Retinal pigment epithelial cell (primary cell): ENCODE measurements around the gene DSCAM.
"Not testable (repeated sequence)": the region's sequence is repeated elsewhere in the genome, so short reads cannot be mapped to it uniquely, and the experiment has no call there.

Experiments
- DNase-seq: peaks from one replicate; pipeline ENCODE4 v3.0.0-alpha.2; 2010; ENCODE audit warnings: low read depth
- H3K4me3 ChIP-seq: 2 replicates; pipeline ENCODE4 v1.5.1; 2011; ENCODE audit warnings: mild to moderate bottlenecking, low read length, control low read depth, moderate library complexity
- TF ChIP-seq, protein P1 (sequence below): conservative IDR thresholded peaks from 2 replicates; pipeline ENCODE4 v1.5.1; 2011; ENCODE audit warnings: low read depth, low read length, control low read depth, inconsistent platforms

DSCAM gene

DNA sequence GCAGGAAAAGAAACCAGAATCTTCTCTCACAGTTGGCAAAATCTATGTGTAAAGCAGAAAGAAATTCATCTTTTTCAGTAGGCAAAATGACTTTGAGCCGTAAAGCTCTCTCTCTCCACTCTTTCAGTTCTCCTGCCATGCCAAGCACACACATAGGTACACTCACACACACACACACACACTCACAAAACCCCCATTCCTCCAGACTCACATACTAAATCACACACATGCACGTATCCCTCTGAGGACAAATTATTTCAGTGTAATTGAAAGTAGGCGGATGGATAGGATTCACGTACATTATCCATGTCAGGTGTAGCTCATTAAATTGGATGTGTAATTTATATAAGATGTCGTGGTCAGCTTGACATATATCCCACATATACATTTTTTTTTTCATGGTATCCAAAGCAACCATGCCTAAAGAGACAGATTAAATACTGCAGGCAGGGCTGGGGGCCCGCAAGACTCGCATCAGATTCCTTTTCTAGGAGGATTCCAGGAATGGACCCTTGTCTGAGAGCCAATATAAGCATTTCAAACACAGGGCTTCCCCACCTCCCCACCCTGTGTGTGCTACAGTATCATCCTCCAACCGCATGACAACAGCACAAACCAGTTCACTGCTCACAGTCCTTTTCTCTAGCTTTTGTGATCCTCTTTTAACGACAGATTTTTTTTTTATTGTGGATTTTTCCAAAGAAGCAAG is 658.9 kb downstream of the DSCAM start:
- no peak for DNase-seq
- TF ChIP-seq, protein P1, sequence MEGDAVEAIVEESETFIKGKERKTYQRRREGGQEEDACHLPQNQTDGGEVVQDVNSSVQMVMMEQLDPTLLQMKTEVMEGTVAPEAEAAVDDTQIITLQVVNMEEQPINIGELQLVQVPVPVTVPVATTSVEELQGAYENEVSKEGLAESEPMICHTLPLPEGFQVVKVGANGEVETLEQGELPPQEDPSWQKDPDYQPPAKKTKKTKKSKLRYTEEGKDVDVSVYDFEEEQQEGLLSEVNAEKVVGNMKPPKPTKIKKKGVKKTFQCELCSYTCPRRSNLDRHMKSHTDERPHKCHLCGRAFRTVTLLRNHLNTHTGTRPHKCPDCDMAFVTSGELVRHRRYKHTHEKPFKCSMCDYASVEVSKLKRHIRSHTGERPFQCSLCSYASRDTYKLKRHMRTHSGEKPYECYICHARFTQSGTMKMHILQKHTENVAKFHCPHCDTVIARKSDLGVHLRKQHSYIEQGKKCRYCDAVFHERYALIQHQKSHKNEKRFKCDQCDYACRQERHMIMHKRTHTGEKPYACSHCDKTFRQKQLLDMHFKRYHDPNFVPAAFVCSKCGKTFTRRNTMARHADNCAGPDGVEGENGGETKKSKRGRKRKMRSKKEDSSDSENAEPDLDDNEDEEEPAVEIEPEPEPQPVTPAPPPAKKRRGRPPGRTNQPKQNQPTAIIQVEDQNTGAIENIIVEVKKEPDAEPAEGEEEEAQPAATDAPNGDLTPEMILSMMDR, result no peak

DNA sequence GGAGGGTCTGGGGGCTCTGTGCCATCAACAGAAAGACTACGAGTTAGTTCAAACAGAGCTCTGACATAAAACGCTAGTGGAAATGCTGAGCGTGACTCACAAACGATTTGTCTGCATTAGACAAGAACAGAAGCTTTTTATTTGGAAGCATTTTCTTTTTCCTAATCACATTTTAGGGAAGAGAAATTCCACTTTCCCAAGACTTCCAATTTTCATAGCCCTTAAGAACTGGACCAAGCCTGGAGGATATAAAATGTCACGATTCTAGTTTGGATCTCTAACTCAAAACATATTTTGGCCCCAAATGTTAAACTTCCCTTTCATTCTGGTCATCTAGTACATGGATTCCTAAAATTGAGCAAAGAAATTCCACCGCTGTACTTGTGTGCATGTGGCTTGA is 659.7 kb downstream of the DSCAM start:
- no peak overlapping the region for H3K4me3 ChIP-seq
- TF ChIP-seq, protein P1, result no peak
- no peak for DNase-seq

More for the DNA sequence above, 658.9 kb downstream of the DSCAM start:
- H3K4me3 ChIP-seq, result no peak overlapping the region

DNA sequence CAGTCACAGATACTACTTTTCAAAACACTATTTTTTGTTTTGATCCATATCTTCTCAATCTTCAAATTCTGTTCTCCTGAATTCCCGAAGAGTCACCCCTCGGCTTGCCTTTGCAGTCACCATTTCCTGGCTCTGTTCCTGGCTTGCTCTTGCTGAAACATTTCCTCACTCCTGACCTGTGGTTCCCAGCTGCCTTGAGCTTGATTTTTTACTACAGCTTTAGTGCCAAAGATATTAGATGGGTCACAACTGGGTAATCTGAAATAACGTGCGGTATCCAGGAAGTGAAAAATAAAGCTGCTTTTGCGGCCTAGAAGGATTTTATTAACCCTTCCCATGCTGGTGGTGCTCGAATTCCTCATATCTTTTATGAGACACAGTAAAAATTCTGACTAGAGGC is 660.9 kb downstream of the DSCAM start:
- peak; percentile 7 for DNase-seq
- no peak overlapping the region for H3K4me3 ChIP-seq
- TF ChIP-seq, protein P1, result no peak

DNA sequence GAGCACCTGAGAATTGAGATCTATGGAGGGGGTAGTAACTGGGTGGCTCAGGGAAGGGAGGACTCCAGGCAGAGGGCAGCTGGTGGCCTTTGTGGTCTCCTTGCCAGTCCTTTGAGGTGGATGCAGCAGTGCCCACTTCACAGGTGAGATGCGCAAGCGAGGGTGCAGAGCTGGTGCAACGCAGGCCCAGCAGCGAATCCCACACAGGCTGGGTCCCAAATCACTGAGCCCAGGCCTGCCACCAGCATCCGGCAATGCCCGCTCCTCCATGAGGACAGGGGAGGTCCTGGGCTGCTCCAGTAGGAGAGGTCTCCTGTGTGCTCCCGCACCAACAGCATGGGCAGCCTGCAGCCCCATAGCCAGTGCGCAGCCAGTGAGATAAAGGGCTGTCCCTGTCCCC is 661.8 kb downstream of the DSCAM start:
- DNase-seq, result no peak
- no peak overlapping the region for H3K4me3 ChIP-seq
- TF ChIP-seq, protein P1, result no peak

DNA sequence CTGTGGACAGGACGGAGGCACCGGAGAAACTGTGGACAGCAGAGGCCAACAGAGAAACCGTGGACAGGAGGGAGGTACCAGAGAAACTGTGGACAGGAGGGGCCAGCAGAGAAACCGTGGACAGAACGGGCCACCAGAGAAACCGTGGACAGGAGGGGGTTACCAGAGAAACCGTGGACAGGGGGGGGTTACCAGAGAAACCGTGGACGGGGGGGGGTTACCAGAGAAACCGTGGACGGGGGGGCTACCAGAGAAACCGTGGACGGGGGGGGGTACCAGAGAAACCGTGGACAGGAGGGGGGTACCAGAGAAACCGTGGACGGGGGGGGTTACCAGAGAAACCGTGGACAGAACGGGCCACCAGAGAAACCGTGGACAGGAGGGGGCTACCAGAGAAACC is 664.5 kb downstream of the DSCAM start:
- not testable (repeated sequence) for DNase-seq

DNA sequence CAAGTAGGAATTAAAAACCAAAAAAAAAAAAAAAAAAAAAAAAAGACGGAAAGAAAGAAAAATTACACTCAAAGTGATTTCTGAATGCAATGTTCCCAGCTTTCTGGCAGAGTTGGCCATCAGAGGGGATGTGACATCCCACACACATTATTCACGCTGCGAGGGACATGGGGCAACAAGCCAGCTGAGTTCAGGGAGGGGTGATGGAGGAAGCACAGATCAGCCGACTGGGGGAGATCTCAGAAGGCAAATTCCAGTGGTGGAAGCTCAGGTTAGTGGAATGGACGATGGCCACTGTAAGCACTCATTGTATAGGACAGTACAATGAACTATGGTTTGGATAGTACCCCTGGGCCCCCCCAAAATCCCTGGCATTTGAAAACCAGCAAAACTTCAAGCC is 667.8 kb downstream of the DSCAM start:
- H3K4me3 ChIP-seq, result no peak overlapping the region
- TF ChIP-seq, protein P1, result no peak
- no peak for DNase-seq

More for the DNA sequence above, 664.5 kb downstream of the DSCAM start:
- H3K4me3 ChIP-seq, result not testable (repeated sequence)

DNA sequence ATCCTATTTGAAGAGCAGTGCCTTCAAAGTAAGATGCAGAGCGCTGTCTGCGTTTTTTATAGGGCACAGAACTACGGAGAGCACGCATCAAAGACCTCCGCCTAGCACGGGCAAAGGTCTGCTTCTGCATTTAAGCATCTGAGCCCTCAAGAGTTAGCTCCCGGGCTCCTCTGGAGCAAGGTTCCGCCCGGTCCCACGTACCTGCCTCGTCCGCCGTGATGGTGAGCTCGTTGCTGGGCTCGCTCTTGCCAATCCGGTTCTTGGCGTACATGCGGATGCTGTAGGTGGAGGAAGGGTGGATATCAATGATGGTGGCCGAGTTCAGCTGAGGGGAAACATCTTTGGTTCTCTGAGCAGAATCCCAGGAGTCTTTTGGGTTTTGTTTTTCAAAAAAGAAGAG is 668.2 kb downstream of the DSCAM start:
- DNase-seq, result no peak
- TF ChIP-seq, protein P1, result no peak

DNA sequence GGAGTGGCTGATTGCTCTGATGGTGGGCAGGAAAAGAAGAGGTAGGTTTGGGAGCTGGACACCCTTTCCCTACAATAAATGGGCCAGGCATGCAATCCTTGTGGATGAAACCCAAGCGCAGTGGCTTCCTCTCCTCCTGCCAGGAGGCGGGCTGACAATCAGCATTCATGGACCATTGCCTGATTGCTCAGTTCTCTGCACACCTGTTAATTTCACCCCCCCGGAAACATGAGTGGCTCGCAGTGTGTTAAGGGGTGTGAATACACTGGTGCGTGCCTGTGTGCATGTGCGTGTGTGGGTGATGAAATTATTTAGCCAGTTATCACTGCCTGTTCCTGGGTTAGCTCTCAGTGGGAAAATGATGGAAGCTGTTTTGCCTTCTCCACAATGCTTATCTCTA is 669.0 kb downstream of the DSCAM start:
- no peak overlapping the region for H3K4me3 ChIP-seq
- TF ChIP-seq, protein P1, result no peak
- no peak for DNase-seq

More for the DNA sequence above, 668.2 kb downstream of the DSCAM start:
- no peak overlapping the region for H3K4me3 ChIP-seq
